Fibroblast of mammary gland (primary cell): Measurements from ENCODE around the gene FANCC.

ENCODE experiments used
- DNase-seq: peaks from one replicate; pipeline ENCODE4 v3.0.0-alpha.2; 2010; ENCODE audit warnings: low read depth
- H3K4me3 ChIP-seq: 2 replicates; pipeline ENCODE4 v1.5.1; 2011; ENCODE audit warnings: low read depth, mild to moderate bottlenecking, low read length, moderate library complexity; ENCODE audit not compliant: control insufficient read depth
- CTCF ChIP-seq: conservative IDR thresholded peaks from 2 replicates; pipeline ENCODE4 v1.5.1; 2011; ENCODE audit warnings: low read depth, low read length, inconsistent platforms; ENCODE audit not compliant: control insufficient read depth, insufficient read depth

FANCC gene

GRCh38 chr9:95109456-95109855, 208.1 kb downstream of the FANCC start:
- no peak for DNase-seq

GRCh38 chr9:95108777-95109176, 208.7 kb downstream of the FANCC start:
- no peak for TF ChIP-seq CTCF
- no peak overlapping the region for H3K4me3 ChIP-seq
- DNase-seq, result no peak

More at GRCh38 chr9:95109456-95109855, 208.1 kb downstream of the FANCC start:
- no peak overlapping the region for H3K4me3 ChIP-seq
- no peak for TF ChIP-seq CTCF

GRCh38 chr9:95107976-95108375, 209.5 kb downstream of the FANCC start:
- H3K4me3 ChIP-seq, result no peak overlapping the region
- DNase-seq, result no peak
- no peak for TF ChIP-seq CTCF

GRCh38 chr9:95107001-95107749, 210.3 kb downstream of the FANCC start:
- no peak for TF ChIP-seq CTCF
- peak; percentile 47 for DNase-seq
- no peak overlapping the region for H3K4me3 ChIP-seq

- no peak for TF ChIP-seq CTCF
- no peak overlapping the region for H3K4me3 ChIP-seq
- no peak for DNase-seq
These were observed 211.8 kb downstream of the FANCC start for GRCh38 chr9:95105519-95106287.

- no peak overlapping the region for H3K4me3 ChIP-seq
- TF ChIP-seq CTCF, result no peak
- no peak for DNase-seq
These were observed 212.5 kb downstream of the FANCC start for GRCh38 chr9:95104980-95105379.
